ENCODE data around the gene MMD2.
"Not testable (repeated sequence)": the region's sequence is repeated elsewhere in the genome, so short reads cannot be mapped to it uniquely, and the experiment has no call there.

The MMD2 gene

DNA sequence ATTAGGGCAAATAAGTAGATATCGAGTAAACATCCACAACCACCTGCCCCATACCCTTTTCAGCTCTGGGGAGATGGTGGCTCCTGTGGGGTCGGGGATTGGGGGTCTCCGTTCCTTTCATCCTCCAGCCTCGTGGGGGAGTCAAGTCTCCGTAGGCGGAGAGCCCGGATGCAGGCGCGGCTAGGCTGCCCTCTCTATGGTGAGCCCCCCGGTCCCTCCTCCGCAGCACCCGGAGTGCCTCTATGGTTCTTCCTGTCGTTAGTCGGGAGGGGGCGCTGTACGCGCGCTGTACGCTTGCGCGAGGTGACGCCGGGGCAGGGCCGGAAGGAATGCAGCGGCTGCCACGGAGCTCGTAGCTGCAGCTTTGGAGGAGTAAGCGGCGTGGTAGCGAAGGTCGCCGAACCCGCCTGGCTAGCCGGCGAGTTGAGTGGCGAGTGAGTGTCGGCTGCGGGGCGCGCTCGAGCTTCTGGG, 14.8 kb upstream of the MMD2 start:
- Histone ChIP-seq H4K20me1 (ENCODE audit: insufficient read depth) (peaks cover 3% of the 10 kb centered on the region; the same call in 1 of the 2 replicates), H3K4me1 (ENCODE audit: low read depth, poor library complexity, severe bottlenecking) (peaks cover 9% of the 10 kb centered on the region), H3K4me3 (IDR thresholded peaks at IDR 0.05; ENCODE audit: insufficient read depth, low read depth, low read length) (no peak overlapping the region), H3K79me2 (ENCODE audit: insufficient read depth, low read depth) (peaks cover 23% of the 10 kb centered on the region), H3K36me3 (ENCODE audit: insufficient read depth) (peaks cover 8% of the 10 kb centered on the region; the same call in 1 of the 2 replicates), H3K4me2 (peak overlapping the region; percentile 90; the same call in 1 of the 2 replicates), H3K27me3 (ENCODE audit: insufficient read depth, low read depth) (no peaks in the 10 kb centered on the region), H2AFZ (ENCODE audit: low read depth) (peak overlapping the region; percentile 75), H3K27ac (peak overlapping the region; percentile 69), H3K9ac (peak overlapping the region; percentile 76; the same call in 1 of the 2 replicates)
- TF ChIP-seq, protein P1, sequence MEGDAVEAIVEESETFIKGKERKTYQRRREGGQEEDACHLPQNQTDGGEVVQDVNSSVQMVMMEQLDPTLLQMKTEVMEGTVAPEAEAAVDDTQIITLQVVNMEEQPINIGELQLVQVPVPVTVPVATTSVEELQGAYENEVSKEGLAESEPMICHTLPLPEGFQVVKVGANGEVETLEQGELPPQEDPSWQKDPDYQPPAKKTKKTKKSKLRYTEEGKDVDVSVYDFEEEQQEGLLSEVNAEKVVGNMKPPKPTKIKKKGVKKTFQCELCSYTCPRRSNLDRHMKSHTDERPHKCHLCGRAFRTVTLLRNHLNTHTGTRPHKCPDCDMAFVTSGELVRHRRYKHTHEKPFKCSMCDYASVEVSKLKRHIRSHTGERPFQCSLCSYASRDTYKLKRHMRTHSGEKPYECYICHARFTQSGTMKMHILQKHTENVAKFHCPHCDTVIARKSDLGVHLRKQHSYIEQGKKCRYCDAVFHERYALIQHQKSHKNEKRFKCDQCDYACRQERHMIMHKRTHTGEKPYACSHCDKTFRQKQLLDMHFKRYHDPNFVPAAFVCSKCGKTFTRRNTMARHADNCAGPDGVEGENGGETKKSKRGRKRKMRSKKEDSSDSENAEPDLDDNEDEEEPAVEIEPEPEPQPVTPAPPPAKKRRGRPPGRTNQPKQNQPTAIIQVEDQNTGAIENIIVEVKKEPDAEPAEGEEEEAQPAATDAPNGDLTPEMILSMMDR (conservative IDR thresholded peaks at IDR 0.05; ENCODE audit: low read depth, low read length) = peak; percentile 91

- H3K79me2 ChIP-seq (ENCODE audit: insufficient read depth, low read depth) = peaks cover 19% of the 10 kb centered on the region
- not testable (repeated sequence) for H3K36me3 ChIP-seq (ENCODE audit: insufficient read depth); H3K4me2 ChIP-seq; H3K4me3 ChIP-seq (IDR thresholded peaks at IDR 0.05; ENCODE audit: insufficient read depth, low read depth, low read length); H3K4me1 ChIP-seq (ENCODE audit: low read depth, poor library complexity, severe bottlenecking); H3K27me3 ChIP-seq (ENCODE audit: insufficient read depth, low read depth); H2AFZ ChIP-seq (ENCODE audit: low read depth); H3K27ac ChIP-seq; H4K20me1 ChIP-seq (ENCODE audit: insufficient read depth); H3K9ac ChIP-seq
These were observed 13.5 kb upstream of the MMD2 start for GRCh38 chr7:4972446-4972845.

GRCh38 chr7:4965295-4966022, 6.5 kb upstream of the MMD2 start:
- no peaks in the 10 kb centered on the region for H4K20me1 ChIP-seq (ENCODE audit: insufficient read depth)
- no peak overlapping the region for H3K9ac ChIP-seq
- no peak overlapping the region for H3K4me3 ChIP-seq (IDR thresholded peaks at IDR 0.05; ENCODE audit: insufficient read depth, low read depth, low read length)
- no peak overlapping the region for H3K4me2 ChIP-seq
- H3K79me2 ChIP-seq (ENCODE audit: insufficient read depth, low read depth) = no peaks in the 10 kb centered on the region
- no peaks in the 10 kb centered on the region for H3K27me3 ChIP-seq (ENCODE audit: insufficient read depth, low read depth)
- H2AFZ ChIP-seq (ENCODE audit: low read depth) = no peak overlapping the region
- TF ChIP-seq, protein P1 (conservative IDR thresholded peaks at IDR 0.05; ENCODE audit: low read depth, low read length) = no peak
- H3K27ac ChIP-seq = no peak overlapping the region
- no peaks in the 10 kb centered on the region for H3K36me3 ChIP-seq (ENCODE audit: insufficient read depth)
- no peaks in the 10 kb centered on the region for H3K4me1 ChIP-seq (ENCODE audit: low read depth, poor library complexity, severe bottlenecking)

DNA sequence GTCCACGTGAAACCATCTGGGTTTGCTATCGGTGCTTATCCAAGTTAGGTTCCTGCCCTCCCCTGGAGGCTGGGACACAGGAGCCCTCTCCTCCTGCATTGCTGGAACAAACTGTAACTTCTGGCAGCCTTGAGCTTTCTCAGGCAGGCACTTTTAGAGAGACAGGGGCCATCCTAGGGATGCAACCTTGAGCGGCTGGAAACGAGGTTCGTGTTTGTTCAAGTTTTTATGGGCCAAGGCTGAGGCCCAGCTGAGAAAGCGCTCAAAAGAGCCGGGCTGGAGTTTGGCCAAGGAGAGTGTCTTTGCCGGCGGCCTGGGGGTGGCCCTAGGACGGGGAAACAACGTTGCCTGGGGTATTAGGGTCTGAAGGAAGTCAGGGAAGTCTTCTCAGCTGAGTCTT, 5.5 kb upstream of the MMD2 start:
- no peak overlapping the region for H2AFZ ChIP-seq (ENCODE audit: low read depth)
- no peaks in the 10 kb centered on the region for H3K36me3 ChIP-seq (ENCODE audit: insufficient read depth)
- no peak overlapping the region for H3K9ac ChIP-seq
- no peak overlapping the region for H3K27ac ChIP-seq
- H3K79me2 ChIP-seq (ENCODE audit: insufficient read depth, low read depth) = no peaks in the 10 kb centered on the region
- H3K27me3 ChIP-seq (ENCODE audit: insufficient read depth, low read depth) = no peaks in the 10 kb centered on the region
- H3K4me1 ChIP-seq (ENCODE audit: low read depth, poor library complexity, severe bottlenecking) = no peaks in the 10 kb centered on the region
- no peaks in the 10 kb centered on the region for H4K20me1 ChIP-seq (ENCODE audit: insufficient read depth)
- no peak overlapping the region for H3K4me3 ChIP-seq (IDR thresholded peaks at IDR 0.05; ENCODE audit: insufficient read depth, low read depth, low read length)
- H3K4me2 ChIP-seq = no peak overlapping the region
- TF ChIP-seq, protein P1 (conservative IDR thresholded peaks at IDR 0.05; ENCODE audit: low read depth, low read length) = no peak

Measured in KMS-11 (cell line).